ENCODE data around the gene CBLC.
"Not testable (repeated sequence)": the region's sequence is repeated elsewhere in the genome, so short reads cannot be mapped to it uniquely, and the experiment has no call there.

CBLC gene

DNA sequence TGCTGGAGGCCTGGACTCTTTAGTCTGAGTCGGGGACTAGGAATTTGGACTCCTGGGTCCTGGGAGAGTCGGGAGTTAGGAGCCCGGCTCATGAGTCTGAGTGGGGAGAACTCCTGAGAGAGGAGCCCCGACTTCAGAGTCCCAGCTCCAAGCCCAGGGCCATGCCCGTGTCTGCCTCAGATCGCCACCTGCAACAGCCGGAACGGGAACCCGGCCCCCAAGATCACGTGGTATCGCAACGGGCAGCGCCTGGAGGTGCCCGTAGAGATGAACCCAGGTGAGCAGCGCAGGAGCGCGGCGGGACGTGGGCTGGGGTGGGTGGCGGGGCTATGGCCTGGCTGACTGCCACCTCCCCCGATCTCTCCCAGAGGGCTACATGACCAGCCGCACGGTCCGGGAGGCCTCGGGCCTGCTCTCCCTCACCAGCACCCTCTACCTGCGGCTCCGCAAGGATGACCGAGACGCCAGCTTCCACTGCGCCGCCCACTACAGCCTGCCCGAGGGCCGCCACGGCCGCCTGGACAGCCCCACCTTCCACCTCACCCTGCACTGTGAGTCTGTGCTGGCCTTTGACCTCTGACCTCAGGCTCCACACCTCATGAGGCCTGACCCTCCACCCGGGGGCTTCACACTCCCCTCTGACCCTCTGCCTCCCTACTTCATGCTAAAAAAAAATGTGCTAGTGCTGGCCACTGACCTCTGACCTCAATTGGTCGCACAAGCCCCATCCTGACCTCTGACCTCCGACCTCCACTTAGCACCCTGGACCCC lies 35.6 kb downstream of the CBLC start:
- intact Hi-C loops (cut with DNase I) = no loop called here
- no peak for DNase-seq

DNA sequence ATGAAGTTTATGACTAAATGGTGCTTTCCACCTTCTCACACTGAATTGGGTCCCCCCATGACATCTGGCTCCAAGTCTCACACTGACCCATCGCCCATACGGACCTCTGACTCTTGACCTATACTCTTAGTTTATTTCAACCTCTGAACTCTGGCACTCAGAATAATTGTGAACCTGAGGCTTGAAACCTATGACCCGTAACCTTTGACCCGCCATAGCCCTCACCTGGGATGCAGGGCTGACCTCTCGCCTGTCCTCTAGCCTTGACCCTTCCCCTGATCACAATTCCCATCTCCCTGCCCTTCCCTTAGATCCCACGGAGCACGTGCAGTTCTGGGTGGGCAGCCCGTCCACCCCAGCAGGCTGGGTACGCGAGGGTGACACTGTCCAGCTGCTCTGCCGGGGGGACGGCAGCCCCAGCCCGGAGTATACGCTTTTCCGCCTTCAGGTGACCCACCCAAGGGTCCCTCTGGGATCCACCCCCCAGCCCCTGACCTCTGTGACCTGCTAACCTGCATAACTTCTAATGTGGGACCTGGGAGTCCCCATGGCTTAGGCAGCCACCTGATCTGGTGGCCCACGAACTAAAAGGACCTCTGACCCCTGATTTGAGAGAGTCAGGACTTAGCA lies 36.3 kb downstream of the CBLC start:
- no peak for DNase-seq
- intact Hi-C loops (cut with DNase I) = no loop called here

DNA sequence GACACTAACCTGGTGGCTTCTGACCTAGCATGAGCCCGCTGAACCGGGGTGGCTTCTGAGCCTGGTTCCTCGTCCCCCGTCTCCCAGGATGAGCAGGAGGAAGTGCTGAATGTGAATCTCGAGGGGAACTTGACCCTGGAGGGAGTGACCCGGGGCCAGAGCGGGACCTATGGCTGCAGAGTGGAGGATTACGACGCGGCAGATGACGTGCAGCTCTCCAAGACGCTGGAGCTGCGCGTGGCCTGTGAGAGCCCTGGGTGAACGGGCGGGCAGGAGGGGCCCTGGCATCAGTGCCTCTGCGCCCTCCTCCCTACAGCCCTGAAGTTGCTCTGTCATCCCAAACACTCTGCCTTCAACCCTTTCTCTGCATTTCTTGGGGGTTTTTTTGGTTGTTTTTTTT lies 36.8 kb downstream of the CBLC start:
- no peak for DNase-seq
- intact Hi-C loops (cut with DNase I) = no loop called here

DNA sequence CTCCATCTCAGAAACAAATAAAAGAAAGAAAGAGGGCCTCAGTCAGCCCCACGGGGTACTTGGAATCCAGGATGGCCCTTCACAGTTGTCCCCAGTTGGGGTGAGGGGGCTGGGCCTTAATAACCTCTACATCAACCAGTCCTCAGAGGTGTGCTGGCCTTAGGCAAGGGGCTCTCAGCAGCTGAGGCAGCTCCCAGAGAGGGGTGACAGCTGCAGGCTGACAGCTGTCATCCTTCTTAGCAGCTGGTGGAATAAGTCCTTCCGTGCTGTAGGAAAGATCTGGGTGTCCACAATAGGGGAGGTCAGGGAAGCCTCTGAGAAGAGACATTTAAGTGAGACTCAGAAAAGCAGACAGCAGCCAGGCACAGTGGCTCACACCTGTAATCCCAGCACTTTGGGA lies 38.6 kb downstream of the CBLC start:
- intact Hi-C loops (cut with DNase I) = no loop called here
- DNase-seq = no peak

DNA sequence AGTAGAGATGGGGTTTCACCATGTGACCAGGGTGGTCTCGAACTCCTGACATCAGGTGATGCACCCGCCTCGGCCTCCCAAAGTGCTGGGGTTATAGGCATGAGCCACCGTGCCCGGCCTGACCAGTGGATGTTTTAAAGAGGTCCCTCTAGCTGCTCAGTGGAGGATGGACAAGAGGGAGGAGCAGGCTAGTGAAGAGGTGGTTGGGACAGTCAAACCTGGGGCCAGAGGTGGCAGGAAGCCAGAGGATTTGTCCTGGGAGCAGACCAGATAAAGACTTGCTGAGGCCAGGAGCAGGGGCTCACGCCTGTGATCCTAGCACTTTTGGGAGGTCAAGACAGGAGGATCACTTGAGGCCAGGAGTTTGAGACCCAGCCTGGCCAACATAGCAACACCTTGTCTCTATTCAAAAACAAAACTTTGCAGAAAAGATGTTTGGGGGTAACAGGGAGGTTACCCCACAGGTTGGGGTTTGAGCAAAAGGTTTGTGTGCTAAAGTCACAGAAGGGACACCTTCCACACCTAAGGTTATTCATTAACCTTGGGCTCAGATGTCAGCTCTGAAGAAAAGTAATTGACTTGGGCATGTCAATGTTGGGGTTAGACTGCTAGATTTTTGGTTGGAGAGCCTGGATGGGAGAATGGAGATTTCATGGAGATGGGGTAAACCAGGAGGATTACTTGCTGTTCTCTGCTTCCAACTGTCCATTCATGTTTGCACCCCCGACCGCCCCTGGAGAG lies 40.2 kb downstream of the CBLC start:
- intact Hi-C loops (cut with DNase I) = no loop called here
- no peak for DNase-seq

DNA sequence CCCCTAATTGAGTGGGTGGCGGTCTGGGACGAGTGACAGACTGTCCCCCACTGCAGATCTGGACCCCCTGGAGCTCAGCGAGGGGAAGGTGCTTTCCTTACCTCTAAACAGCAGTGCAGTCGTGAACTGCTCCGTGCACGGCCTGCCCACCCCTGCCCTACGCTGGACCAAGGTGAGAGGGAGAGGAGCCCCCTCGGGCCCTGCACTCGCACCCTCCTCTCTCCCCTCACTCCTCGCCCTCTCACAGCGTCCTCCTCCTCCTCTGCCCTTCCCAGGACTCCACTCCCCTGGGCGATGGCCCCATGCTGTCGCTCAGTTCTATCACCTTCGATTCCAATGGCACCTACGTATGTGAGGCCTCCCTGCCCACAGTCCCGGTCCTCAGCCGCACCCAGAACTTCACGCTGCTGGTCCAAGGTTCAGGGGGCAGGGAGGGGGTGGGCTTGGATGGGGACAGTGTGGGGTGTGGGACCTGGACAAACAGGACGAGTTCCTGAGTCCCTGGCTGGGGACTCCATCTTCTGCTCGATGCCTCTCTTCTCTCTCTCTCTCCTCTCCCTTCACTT lies 40.9 kb downstream of the CBLC start:
- no peak for DNase-seq
- intact Hi-C loops (cut with DNase I) = no loop called here

DNA sequence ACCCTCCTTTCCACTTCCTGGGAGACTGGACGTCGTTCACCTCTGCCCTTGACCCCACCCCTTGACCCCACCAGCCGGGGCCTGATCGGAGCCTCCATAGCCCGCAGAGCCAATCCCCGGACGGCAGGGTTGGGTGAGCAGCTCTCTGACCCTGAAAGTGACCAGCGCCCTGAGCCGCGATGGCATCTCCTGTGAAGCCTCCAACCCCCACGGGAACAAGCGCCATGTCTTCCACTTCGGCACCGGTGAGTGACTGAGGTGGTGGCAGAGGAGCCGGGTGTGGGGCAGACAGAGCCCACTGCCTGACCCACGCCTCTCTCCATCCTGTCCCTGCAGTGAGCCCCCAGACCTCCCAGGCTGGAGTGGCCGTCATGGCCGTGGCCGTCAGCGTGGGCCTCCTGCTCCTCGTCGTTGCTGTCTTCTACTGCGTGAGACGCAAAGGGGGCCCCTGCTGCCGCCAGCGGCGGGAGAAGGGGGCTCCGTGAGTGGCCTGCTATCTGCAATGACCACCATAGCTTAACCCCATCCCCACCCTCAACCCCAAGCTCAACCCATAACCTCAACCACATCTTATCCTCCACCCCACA lies 41.6 kb downstream of the CBLC start:
- intact Hi-C loops (cut with DNase I) = no loop called here

DNA sequence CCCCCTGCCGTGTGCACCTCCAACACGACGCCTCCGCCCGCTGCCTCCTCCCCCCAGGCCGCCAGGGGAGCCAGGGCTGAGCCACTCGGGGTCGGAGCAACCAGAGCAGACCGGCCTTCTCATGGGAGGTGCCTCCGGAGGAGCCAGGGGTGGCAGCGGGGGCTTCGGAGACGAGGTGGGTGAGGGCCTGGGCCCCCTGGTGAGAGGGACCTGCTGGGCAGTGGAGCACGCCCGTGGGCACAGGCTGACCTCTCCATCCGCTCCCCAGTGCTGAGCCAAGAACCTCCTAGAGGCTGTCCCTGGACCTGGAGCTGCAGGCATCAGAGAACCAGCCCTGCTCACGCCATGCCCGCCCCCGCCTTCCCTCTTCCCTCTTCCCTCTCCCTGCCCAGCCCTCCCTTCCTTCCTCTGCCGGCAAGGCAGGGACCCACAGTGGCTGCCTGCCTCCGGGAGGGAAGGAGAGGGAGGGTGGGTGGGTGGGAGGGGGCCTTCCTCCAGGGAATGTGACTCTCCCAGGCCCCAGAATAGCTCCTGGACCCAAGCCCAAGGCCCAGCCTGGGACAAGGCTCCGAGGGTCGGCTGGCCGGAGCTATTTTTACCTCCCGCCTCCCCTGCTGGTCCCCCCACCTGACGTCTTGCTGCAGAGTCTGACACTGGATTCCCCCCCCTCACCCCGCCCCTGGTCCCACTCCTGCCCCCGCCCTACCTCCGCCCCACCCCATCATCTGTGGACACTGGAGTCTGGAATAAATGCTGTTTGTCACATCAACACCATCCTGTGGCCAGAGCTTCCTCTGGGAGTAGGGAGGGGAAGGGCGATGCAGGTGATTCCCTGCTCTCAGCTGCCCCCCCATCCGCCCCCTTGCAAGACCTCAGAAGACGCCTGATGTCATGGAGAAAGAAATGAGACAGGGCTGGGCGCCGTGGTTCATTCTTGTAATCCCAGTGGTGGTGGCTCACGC lies 43.2 kb downstream of the CBLC start:
- DNase-seq = no peak
- intact Hi-C loops (cut with DNase I) = no loop called here

More for the DNA sequence above, 41.6 kb downstream of the CBLC start:
- DNase-seq = no peak

DNA sequence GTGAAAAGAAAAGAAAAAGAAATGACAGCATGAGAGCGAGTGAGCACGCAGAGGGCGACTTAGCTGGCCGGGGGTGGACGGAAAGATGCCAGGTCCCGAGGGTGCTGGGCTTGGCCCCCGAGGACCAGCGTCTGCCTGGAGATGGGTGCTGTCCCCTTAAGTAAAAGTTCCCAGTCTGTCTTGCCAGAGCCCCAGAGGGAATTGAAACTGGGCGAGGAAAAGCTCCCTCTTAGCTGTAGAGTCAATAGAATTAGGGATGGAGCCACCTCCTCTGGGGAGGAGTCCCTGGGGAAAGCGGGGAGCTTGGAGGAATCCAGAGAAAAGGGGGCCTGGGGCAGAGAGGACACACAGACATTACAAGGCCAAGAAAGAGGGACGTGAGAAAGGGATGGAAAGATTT lies 44.5 kb downstream of the CBLC start:
- DNase-seq = no peak
- intact Hi-C loops (cut with DNase I) = no loop called here

DNA sequence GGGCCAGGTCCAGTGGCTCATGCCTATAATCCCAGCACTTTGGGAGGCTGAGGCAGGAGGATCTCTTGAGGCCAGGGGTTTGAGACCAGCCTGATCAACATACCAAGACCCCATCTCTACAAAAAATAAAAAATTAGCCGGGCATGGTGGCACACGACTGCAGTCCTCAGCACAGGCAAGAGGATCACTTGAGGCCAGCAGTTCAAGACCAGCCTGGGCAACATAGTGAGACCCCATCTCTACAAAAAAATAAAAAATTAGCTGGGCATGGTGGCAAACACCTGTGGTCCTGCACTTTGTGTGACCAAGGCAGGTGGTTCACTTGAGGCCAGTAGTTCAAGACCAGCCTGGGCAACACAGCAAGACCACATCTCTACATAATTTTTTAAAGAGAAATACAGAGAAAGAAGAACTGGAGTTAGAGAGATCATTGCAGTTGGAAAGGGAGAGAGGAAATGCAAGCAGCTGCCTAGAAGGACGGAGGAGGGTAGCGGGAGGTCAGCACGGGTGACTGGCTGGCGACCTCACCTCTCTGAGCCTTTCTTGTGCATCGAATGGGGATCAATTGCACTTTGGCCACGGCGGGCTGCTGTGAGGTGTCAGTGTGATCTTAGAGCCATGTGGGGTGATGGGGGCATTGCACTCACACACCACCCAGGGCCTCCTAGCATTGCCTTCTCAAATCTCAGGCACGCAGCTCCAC lies 45.1 kb downstream of the CBLC start:
- DNase-seq = no peak
- intact Hi-C loops (cut with DNase I) = no loop called here

DNA sequence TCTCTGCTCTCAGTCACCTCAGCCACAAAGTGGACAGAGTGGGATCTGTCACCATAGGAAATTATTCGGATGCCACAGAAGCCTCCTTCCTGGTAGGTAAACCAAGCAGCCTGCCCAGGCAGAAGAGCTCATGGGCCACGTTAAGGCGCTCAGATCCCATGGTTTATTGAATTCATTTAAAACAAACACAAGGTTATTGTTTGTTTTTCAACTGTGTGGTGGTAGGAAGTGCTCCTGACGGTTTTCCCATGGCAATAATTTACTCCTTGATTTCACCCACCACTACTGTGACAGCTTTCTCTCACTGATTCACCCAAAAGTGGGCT lies 45.6 kb downstream of the CBLC start:
- intact Hi-C loops (cut with DNase I) = no loop called here
- DNase-seq = no peak

DNA sequence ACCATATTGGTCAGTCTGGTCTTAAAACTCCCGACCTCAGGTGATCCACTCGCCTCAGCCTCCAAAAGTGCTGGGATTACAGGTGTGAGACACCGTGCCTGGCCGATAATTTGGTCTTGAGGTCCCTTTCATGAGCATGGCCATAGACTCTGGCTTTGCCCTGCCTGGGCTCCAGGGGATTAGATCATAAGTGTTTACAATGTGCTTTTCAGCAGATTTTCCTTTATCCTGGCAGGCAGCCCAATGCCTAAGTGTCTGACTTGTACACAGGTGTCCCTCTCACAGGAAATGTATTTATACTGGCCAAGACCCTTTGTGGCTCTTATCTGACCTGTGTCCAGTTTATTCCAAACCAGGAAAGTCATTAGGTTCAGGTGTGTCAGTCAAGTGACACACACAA lies 47.1 kb downstream of the CBLC start:
- DNase-seq = no peak
- intact Hi-C loops (cut with DNase I) = no loop called here

DNA sequence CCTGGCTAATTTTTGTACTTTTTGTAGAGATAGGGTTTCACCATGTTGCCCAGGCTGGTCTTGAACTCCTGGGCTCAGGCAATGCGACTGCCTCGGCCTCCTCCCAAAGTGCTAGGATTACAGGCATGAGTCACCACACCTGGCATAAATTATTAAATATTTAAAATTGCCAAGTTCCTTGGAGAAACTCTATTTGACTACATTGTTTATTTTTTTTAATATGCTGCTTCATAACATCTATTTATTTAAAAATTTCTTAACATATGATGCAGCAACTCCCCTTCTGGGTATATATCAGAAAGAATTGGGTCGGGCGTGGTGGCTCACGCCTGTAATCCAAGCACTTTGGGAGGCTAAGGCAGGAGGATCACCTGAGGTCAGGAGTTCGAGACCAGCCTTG lies 55.2 kb downstream of the CBLC start:
- intact Hi-C loops (cut with DNase I); DNase-seq: not testable (repeated sequence)

DNA sequence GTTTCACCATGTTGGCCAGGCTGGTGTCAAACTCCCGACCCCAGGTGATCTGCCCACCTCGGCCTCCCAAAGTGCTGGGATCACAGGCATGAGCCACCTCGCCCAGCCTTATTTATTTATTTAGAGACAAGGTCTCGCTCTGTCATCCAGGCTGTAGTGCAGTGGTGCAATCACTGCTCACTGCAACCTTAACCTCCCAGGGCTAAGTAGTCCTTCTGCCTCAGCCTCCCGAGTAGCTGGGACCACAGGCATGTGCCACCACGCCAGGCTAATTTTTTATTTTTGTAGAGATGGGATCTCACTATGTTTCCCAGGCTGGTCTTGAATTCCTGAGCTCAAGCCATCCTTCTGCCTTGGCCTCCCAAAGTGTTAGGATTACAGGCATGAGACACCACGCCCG lies 56.7 kb downstream of the CBLC start:
- DNase-seq; intact Hi-C loops (cut with DNase I): not testable (repeated sequence)

DNA sequence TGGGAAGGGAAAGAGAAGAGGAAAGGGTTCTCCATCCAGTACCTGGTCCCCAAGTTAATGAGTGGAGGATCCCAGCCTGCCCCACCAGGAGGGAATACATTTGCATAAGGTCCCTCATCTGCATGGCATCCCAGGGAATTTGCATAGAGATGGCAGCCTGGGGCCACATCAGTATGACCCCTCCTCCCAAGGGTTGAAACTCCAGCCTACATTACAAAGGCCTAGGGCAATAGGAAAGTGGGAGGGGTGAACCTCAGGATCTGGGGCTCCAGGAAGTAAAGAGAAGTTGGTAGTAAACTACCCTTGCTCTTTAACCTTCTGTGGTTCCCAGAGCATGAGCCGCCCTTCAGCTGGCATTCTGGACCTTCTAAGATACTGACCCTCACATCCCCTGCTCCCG lies 61.6 kb downstream of the CBLC start:
- intact Hi-C loops (cut with DNase I) = no loop called here
- DNase-seq = no peak

DNA sequence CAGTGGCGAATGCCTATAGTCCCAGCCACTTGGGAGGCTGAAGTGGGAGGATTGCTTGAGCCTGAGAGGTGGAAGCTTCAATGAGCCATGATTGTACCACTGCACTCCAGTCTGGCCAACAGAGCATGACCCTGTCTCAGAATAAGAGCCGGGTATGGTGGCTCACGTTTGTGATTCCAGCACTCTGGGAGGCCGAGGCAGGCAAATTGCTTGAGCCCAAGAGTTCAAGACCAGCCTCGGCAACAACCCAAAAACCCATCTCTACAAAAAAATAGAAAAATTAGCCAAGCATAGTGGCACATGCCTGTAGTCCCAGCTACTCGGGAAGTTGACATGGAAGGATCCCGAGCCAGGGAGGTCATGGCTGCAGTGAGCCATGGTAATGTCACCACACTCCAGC lies 63.1 kb downstream of the CBLC start:
- no peak for DNase-seq
- intact Hi-C loops (cut with DNase I) = loop anchor here (5.0 kb wide), 1 partner anchor 44 kb away; no protein-coding TSS in a partner anchor

DNA sequence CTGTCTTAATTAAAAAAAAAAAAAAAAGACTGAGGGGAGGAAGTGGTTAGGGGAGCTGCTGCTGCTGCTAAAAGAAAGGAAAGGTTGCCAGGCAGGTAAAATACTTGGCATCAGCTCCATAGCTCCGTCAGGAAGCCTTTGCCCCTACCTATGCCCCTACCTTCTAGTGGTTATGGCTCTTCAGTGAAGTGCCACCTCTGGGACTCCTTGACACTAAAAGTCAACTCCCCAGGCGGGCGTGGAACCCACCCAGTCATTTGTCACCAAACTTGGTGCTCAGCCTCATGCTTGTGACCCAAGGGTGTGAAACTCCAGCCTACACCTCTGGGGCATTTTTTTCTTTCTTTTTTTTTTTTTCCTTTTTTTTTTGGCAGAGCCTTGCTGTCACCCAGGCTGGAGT lies 63.5 kb downstream of the CBLC start:
- intact Hi-C loops (cut with DNase I) = loop anchor here (5.0 kb wide), 1 partner anchor 44 kb away; no protein-coding TSS in a partner anchor
- no peak for DNase-seq

DNA sequence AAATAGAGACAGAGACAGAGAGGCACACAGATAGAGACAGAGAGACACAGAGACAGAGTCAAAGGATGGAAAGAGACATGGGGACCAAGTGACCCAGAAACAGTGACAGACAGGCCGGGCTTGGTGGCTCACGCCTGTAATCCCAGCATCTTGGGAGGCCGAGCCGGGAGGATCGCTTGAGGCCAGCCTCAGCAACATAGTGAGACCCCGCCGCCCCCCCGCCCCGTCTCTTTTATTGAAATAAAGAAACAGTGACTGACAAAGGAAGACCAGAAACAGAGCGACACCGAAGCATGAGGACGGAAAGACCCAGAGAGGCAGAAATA lies 67.6 kb downstream of the CBLC start:
- intact Hi-C loops (cut with DNase I) = no loop called here
- no peak for DNase-seq
